Natural killer cell (primary cell): Measurements from ENCODE around the gene ZNF439. TPM values are rescaled to one million over a fixed set of nuclear protein-coding genes. Genes with fewer than 3 reads are reported as not detected.
"Not testable (repeated sequence)": the region's sequence is repeated elsewhere in the genome, so short reads cannot be mapped to it uniquely, and the experiment has no call there.

Experiments used
- ATAC-seq, 3 donors: fragments of 150-1000 bp in 2 of 3; fragments of 200-7000 bp in 1 of 3; cut with Tn5 transposase; 1 replicate in 1 of 3; 2 replicates in 2 of 3; pipeline ENCODE4 v1.10.0; 2021; ENCODE audit warnings: mild to moderate bottlenecking in 2 of 3, moderate library complexity in 2 of 3
- DNase-seq, 2 donors: peaks; one replicate each; pipeline versions ENCODE4 v3.0.0 to v3.0.0-alpha.2; 2013 to 2021; ENCODE audit warnings: mixed read lengths in 1 of 2
- H3K27ac ChIP-seq: one replicate; pipeline ENCODE4 v1.5.1; 2013; ENCODE audit warnings: mild to moderate bottlenecking, low read length
- H3K27me3 ChIP-seq: one replicate; pipeline ENCODE4 v1.6.1; 2013; ENCODE audit warnings: low read length; ENCODE audit not compliant: control insufficient read depth, insufficient read depth
- H3K36me3 ChIP-seq: one replicate; pipeline ENCODE4 v1.6.1; 2013; ENCODE audit warnings: low read length; ENCODE audit not compliant: control insufficient read depth, insufficient read depth
- H3K4me1 ChIP-seq: one replicate; pipeline ENCODE4 v1.6.1; 2013; ENCODE audit warnings: low read length; ENCODE audit not compliant: control insufficient read depth, insufficient read depth
- H3K4me3 ChIP-seq: one replicate; pipeline ENCODE4 v1.5.1; 2013; ENCODE audit warnings: low read length
- H3K9me3 ChIP-seq: one replicate; pipeline ENCODE4 v1.6.1; 2013; ENCODE audit warnings: low read length; ENCODE audit not compliant: control insufficient read depth, insufficient read depth
- H3K27ac Mint-ChIP-seq, 2 donors: one replicate each; pipeline ENCODE4 v1.8.0; 2022; ENCODE audit warnings: mild to moderate bottlenecking in 2 of 2, mixed read lengths in 2 of 2, moderate library complexity in 1 of 2
- H3K27me3 Mint-ChIP-seq, 2 donors: one replicate each; pipeline ENCODE4 v1.8.0; 2022; ENCODE audit warnings: low read depth in 2 of 2, mixed read lengths in 2 of 2
- H3K36me3 Mint-ChIP-seq: one replicate; pipeline ENCODE4 v1.8.0; 2022; ENCODE audit warnings: mixed read lengths
- H3K4me1 Mint-ChIP-seq, 2 donors: one replicate each; pipeline ENCODE4 v1.8.0; 2022; ENCODE audit warnings: mixed read lengths in 2 of 2
- H3K4me3 Mint-ChIP-seq: one replicate; pipeline ENCODE4 v1.8.0; 2022; ENCODE audit warnings: mild to moderate bottlenecking, moderate library complexity, mixed read lengths
- H3K9me3 Mint-ChIP-seq, 2 donors: one replicate each; pipeline ENCODE4 v1.8.0; 2022; ENCODE audit warnings: mixed read lengths in 2 of 2
- WGBS: methylation state at CpG from one replicate; pipeline ENCODE4 v1.1.7; 2013; ENCODE audit warnings: missing lambda C conversion rate; ENCODE audit not compliant: insufficient coverage; 5-methylcytosine and 5-hydroxymethylcytosine counted together
- intact Hi-C: fragments of 100-400 bp; cut with micrococcal nuclease; formaldehyde crosslinking; loops from one replicate; pipeline ENCODE4 v1.14.2; 2022
- total RNA-seq, 4 donors: library from RNA; stranded (reverse); fragments of 120-200 nt in 1 of 4; gene quantifications; one replicate each; pipeline versions ENCODE4 v1.2.3 to v1.2.4, GENCODE V29; 2013 to 2022
- TF ChIP-seq, protein P1 (sequence below): fragments of 200-600 bp; IDR thresholded peaks from one replicate; pipeline ENCODE4 v1.8.0; 2022; ENCODE audit warnings: antibody characterized with exemption

ZNF439 gene
- total RNA-seq, 3 donors from 2014 or later (not counting 1 experiment from before 2014, with no cell fraction given) = 9.6 to 18.4 (median 15.4) TPM

- H3K27ac ChIP-seq = no peak overlapping the region
- no peaks in the 10 kb centered on the region for H3K27me3 ChIP-seq
- ATAC-seq (no peak), DNase-seq (no peak)
- Mint-ChIP-seq H3K27me3 (no peaks in the 10 kb centered on the region), H3K9me3 (peaks cover 0 to 2% of the 10 kb centered on the region in 2 donors), H3K36me3 (no peaks in the 10 kb centered on the region), H3K4me1 (peaks cover 7 to 14% of the 10 kb centered on the region in 2 donors), H3K4me3 (no peak overlapping the region), H3K27ac (no peak overlapping the region)
- no peaks in the 10 kb centered on the region for H3K4me1 ChIP-seq
- TF ChIP-seq, protein P1, sequence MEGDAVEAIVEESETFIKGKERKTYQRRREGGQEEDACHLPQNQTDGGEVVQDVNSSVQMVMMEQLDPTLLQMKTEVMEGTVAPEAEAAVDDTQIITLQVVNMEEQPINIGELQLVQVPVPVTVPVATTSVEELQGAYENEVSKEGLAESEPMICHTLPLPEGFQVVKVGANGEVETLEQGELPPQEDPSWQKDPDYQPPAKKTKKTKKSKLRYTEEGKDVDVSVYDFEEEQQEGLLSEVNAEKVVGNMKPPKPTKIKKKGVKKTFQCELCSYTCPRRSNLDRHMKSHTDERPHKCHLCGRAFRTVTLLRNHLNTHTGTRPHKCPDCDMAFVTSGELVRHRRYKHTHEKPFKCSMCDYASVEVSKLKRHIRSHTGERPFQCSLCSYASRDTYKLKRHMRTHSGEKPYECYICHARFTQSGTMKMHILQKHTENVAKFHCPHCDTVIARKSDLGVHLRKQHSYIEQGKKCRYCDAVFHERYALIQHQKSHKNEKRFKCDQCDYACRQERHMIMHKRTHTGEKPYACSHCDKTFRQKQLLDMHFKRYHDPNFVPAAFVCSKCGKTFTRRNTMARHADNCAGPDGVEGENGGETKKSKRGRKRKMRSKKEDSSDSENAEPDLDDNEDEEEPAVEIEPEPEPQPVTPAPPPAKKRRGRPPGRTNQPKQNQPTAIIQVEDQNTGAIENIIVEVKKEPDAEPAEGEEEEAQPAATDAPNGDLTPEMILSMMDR = no peak
- intact Hi-C loops = no loop called here
- no peaks in the 10 kb centered on the region for H3K36me3 ChIP-seq
- no peak overlapping the region for H3K4me3 ChIP-seq
- 94% methylated on average over 6 of the region's 6 CpGs for WGBS
- peaks cover 1% of the 10 kb centered on the region for H3K9me3 ChIP-seq
Measured at GRCh38 chr19:11894851-11895250, 46.3 kb downstream of the ZNF439 start.

- Histone ChIP-seq H3K36me3 (peaks cover 12% of the 10 kb centered on the region), H3K27me3 (no peaks in the 10 kb centered on the region), H3K4me3 (no peak overlapping the region), H3K4me1 (no peaks in the 10 kb centered on the region), H3K27ac (no peak overlapping the region), H3K9me3 (peaks cover 39% of the 10 kb centered on the region)
- TF ChIP-seq, protein P1 = no peak
- WGBS = 100% methylated on average over 2 of the region's 3 CpGs
- H3K27me3 Mint-ChIP-seq = no peaks in the 10 kb centered on the region
- intact Hi-C loops = no loop called here
- no peak for ATAC-seq
- H3K4me1 Mint-ChIP-seq = no peaks in the 10 kb centered on the region
- H3K27ac Mint-ChIP-seq = no peak overlapping the region
- H3K4me3 Mint-ChIP-seq = no peak overlapping the region
- H3K9me3 Mint-ChIP-seq = peaks cover 5 to 13% of the 10 kb centered on the region in 2 donors
- peaks cover 40% of the 10 kb centered on the region for H3K36me3 Mint-ChIP-seq
- DNase-seq = no peak
Measured at GRCh38 chr19:11902228-11902627, 53.7 kb downstream of the ZNF439 start.

GRCh38 chr19:11905928-11906327 is 57.4 kb downstream of the ZNF439 start:
- Histone ChIP-seq H3K4me3 (no peak overlapping the region), H3K27ac (no peak overlapping the region), H3K4me1 (no peaks in the 10 kb centered on the region), H3K9me3 (peaks cover 36% of the 10 kb centered on the region), H3K36me3 (peaks cover 12% of the 10 kb centered on the region), H3K27me3 (no peaks in the 10 kb centered on the region)
- DNase-seq = no peak
- peaks cover 56% of the 10 kb centered on the region for H3K36me3 Mint-ChIP-seq
- H3K4me3 Mint-ChIP-seq = no peak overlapping the region
- no peak overlapping the region for H3K27ac Mint-ChIP-seq
- no peaks in the 10 kb centered on the region for H3K4me1 Mint-ChIP-seq
- ATAC-seq = no peak
- H3K27me3 Mint-ChIP-seq = no peaks in the 10 kb centered on the region
- TF ChIP-seq, protein P1 = no peak
- peaks cover 5 to 16% of the 10 kb centered on the region in 2 donors for H3K9me3 Mint-ChIP-seq
- 99% methylated on average over 3 of the region's 3 CpGs for WGBS
- intact Hi-C loops = no loop called here

- H3K27me3 Mint-ChIP-seq, H3K4me3 Mint-ChIP-seq, DNase-seq, H3K4me1 ChIP-seq, H3K27ac Mint-ChIP-seq, ATAC-seq, H3K27me3 ChIP-seq, intact Hi-C loops, H3K36me3 ChIP-seq, H3K9me3 Mint-ChIP-seq, H3K27ac ChIP-seq, H3K4me1 Mint-ChIP-seq, H3K4me3 ChIP-seq: not testable (repeated sequence)
- peaks cover 31% of the 10 kb centered on the region for H3K36me3 Mint-ChIP-seq
- no CpG with 5 or more reads among the region's 1 CpG for WGBS
- H3K9me3 ChIP-seq = peaks cover 28% of the 10 kb centered on the region
Measured at GRCh38 chr19:11911937-11912336, 63.4 kb downstream of the ZNF439 start.

DNA sequence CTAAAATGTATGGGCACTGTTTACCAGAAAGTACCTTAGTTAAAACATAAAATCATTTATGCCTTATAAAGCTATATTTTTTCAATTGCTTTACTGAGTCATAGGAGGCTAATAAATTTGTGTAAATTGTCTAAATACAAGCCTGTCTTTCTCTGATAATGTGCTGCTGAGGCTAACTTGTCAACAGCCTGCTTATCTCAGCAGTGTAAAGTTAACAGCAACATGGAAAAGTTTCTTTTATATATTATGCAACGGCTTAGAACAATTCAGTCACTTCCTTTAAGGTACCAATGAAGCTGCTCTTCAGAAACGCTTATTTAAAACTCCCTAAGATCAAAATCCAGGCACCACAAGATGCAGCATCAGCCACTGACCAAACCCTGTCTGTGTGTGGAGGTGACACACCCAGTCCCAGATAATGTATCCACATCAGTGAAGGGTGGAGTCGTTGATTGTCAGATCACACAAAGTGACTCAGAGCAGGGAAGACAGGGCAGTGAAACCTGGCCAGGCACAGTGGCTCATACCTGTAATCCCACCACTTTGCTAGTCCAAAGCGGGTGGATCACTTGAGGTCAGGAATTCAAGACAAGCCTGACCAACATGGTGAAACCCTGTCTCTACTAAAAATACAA is 66.0 kb downstream of the ZNF439 start:
- WGBS = 90% methylated on average over 3 of the region's 4 CpGs
- H3K4me1 Mint-ChIP-seq, H3K4me3 Mint-ChIP-seq, H3K36me3 ChIP-seq, H3K27me3 Mint-ChIP-seq, H3K27ac Mint-ChIP-seq, H3K4me3 ChIP-seq, H3K9me3 Mint-ChIP-seq, H3K27ac ChIP-seq, DNase-seq, intact Hi-C loops, H3K27me3 ChIP-seq, ATAC-seq, H3K4me1 ChIP-seq, H3K36me3 Mint-ChIP-seq: not testable (repeated sequence)
- H3K9me3 ChIP-seq = peaks cover 26% of the 10 kb centered on the region
